Neural cell (in vitro differentiated cells): ENCODE data around the gene SH3RF3.

ENCODE experiments used
- CTCF ChIP-seq: fragments of 450-650 bp; IDR thresholded peaks from 2 replicates; pipeline ENCODE4 v1.5.1; 2014; ENCODE audit warnings: antibody characterized with exemption, mild to moderate bottlenecking, moderate library complexity; ENCODE audit not compliant: poor library complexity, severe bottlenecking
- MXI1 ChIP-seq: fragments of 450-650 bp; conservative IDR thresholded peaks from 2 replicates; pipeline ENCODE4 v1.6.1; 2014; ENCODE audit warnings: antibody characterized with exemption, mild to moderate bottlenecking; ENCODE audit not compliant: poor library complexity, severe bottlenecking
- POLR2AphosphoS5 ChIP-seq: IDR thresholded peaks from 2 replicates; pipeline ENCODE4 v1.6.1; 2012
- REST ChIP-seq: IDR thresholded peaks from 2 replicates; pipeline ENCODE4 v1.6.1; 2012; ENCODE audit warnings: borderline replicate concordance

- TF ChIP-seq MXI1: no peak
- TF ChIP-seq REST: no peak
- TF ChIP-seq CTCF: no peak
- TF ChIP-seq POLR2AphosphoS5: no peak
Measured at GRCh38 chr2:109410039-109410815, 281.2 kb downstream of the SH3RF3 start.
